Cardiac fibroblast (primary cell): ENCODE results near the gene NOX5.
A peak's percentile ranks its signal among the peaks of the same experiment; 100 is the strongest.

ENCODE experiments used
- DNase-seq, 2 donors: peaks; one replicate each; pipeline versions ENCODE4 v3.0.0 to v3.0.0-alpha.2; 2010; ENCODE audit warnings: low read depth in 2 of 2
- H3K4me3 ChIP-seq, 2 donors: replicated peaks in 1 of 2; 1 replicate in 1 of 2; 2 replicates in 1 of 2; pipeline ENCODE4 v1.5.1; 2011; ENCODE audit warnings: low read depth in 2 of 2, low read length in 2 of 2, mild to moderate bottlenecking in 2 of 2, moderate library complexity in 1 of 2
- TF ChIP-seq, protein P1 (sequence below): IDR thresholded peaks from one replicate; pipeline ENCODE4 v1.5.1; 2011; ENCODE audit warnings: low read depth, mild to moderate bottlenecking, low read length, inconsistent platforms

Gene NOX5

DNA sequence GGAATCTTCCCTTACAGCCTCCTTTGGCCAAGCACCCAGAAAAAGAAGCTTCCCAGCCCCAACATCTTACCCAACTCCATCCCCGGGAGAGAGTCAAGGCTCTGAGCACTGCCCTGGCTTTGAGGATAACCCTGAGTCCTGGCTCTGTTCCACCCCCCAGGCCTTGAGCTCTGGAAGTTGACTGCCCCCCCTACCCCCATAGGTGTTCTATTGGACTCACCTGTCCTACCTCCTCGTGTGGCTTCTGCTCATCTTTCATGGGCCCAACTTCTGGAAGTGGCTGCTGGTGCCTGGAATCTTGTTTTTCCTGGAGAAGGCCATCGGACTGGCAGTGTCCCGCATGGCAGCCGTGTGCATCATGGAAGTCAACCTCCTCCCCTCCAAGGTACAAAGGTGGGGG is 22.3 kb downstream of the NOX5 start:
- no peak overlapping the region for H3K4me3 ChIP-seq
- TF ChIP-seq, protein P1, sequence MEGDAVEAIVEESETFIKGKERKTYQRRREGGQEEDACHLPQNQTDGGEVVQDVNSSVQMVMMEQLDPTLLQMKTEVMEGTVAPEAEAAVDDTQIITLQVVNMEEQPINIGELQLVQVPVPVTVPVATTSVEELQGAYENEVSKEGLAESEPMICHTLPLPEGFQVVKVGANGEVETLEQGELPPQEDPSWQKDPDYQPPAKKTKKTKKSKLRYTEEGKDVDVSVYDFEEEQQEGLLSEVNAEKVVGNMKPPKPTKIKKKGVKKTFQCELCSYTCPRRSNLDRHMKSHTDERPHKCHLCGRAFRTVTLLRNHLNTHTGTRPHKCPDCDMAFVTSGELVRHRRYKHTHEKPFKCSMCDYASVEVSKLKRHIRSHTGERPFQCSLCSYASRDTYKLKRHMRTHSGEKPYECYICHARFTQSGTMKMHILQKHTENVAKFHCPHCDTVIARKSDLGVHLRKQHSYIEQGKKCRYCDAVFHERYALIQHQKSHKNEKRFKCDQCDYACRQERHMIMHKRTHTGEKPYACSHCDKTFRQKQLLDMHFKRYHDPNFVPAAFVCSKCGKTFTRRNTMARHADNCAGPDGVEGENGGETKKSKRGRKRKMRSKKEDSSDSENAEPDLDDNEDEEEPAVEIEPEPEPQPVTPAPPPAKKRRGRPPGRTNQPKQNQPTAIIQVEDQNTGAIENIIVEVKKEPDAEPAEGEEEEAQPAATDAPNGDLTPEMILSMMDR = no peak
- no peak for DNase-seq

DNA sequence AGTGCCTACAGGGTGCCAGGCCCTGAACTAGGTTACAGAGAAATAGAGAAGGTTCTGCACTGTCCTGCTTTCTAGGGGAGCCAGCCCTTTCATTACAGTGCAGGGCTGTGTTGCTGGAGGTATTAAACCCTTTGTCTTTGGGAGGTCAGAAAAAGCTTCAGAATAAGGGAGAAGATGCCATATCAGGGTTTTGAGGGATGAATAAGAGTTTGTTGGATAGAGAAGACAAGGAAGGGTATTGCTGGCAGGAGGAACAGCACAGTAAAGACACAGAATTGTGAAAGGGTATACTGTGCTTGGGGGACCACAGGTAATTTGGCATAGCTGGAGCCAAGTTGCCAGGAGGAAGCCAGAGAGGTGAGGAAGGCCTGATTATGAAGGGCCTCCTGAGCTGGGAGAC is 23.0 kb downstream of the NOX5 start:
- TF ChIP-seq, protein P1 = no peak
- DNase-seq = no peak
- no peak overlapping the region for H3K4me3 ChIP-seq

- no peak for DNase-seq
- TF ChIP-seq, protein P1 = no peak
- no peak overlapping the region for H3K4me3 ChIP-seq
Observed at GRCh38 chr15:69037977-69038376, 23.5 kb downstream of the NOX5 start.

DNA sequence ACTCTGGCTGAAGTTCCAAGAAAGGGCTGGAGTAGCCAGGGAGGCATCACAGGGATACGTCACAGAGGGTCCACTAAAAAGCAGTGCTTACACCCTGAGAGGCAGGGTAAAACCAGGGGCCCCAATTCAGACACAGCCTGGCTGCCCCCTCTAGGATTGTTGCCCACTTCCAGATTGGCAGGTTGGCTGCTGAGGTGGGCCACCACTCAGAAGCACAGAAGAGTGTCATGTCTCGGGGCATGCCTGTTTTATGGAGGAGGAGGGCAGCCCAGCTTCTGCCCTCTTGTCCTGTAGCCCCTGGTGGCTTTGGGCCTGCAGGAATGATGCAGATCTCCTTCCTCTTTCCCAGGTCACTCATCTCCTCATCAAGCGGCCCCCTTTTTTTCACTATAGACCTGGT is 24.0 kb downstream of the NOX5 start:
- DNase-seq = no peak
- H3K4me3 ChIP-seq = no peak overlapping the region
- TF ChIP-seq, protein P1 = no peak

- TF ChIP-seq, protein P1 = no peak
- no peak for DNase-seq
- no peak overlapping the region for H3K4me3 ChIP-seq
Observed at GRCh38 chr15:69039516-69040225, 25.2 kb downstream of the NOX5 start.

- DNase-seq = no peak
- TF ChIP-seq, protein P1 = no peak
- no peak overlapping the region for H3K4me3 ChIP-seq
Observed at GRCh38 chr15:69042531-69042930, 28.0 kb downstream of the NOX5 start.

DNA sequence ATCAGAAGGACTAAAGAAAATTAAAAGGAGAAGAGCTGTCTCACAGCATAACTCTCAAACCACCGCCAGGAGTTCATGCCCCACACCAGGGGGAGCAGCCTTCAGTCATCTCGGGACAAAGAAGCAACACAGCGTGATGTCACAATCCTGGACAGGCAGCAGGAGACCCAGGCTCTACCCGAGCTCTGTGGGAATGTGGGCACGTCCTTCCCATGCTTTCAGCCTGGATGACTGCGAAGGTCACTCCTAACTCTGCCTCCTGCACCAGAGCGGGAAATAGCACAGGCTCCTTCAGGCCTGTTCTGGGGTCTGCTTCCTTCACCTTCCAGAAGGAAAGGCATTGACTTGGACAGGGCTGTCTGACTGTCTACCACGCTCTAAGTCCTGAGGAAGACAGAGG is 31.3 kb downstream of the NOX5 start:
- TF ChIP-seq, protein P1 = peak; percentile 15
- H3K4me3 ChIP-seq = no peak overlapping the region
- peak; percentile 38 to 48 for DNase-seq
